GM23338 (cell line): ENCODE measurements around the gene RALGPS1. TPM values are rescaled to one million over a fixed set of nuclear protein-coding genes. Genes with fewer than 3 reads are reported as not detected.

Experiments used
- ATAC-seq: fragments of 200-7000 bp; cut with Tn5 transposase; 3 replicates; pipeline ENCODE4 v1.9.1; 2020
- DNase-seq: peaks from one replicate; pipeline ENCODE4 v3.0.0-alpha.2; 2015; ENCODE audit warnings: low spot score
- H2AFZ ChIP-seq: fragments of 200-600 bp; sonication (generic); 2 replicates; pipeline ENCODE4 v1.8.0; 2016; ENCODE audit warnings: antibody characterized with exemption, mild to moderate bottlenecking, moderate library complexity
- H3F3A ChIP-seq: fragments of 200-600 bp; sonication (generic); replicated peaks from 2 replicates; pipeline ENCODE4 v1.8.0; 2017; ENCODE audit warnings: antibody characterized with exemption, mixed run types, low read depth
- H3K27ac ChIP-seq: fragments of 200-600 bp; sonication (generic); 2 replicates; pipeline ENCODE4 v1.6.1; 2016; ENCODE audit warnings: low read depth
- H3K27me3 ChIP-seq: fragments of 200-600 bp; sonication (generic); 2 replicates; pipeline ENCODE4 v1.8.0; 2016; ENCODE audit warnings: mild to moderate bottlenecking, mixed run types, moderate library complexity; ENCODE audit not compliant: insufficient read depth
- H3K36me3 ChIP-seq: fragments of 200-600 bp; sonication (generic); 2 replicates; pipeline ENCODE4 v1.8.0; 2016; ENCODE audit warnings: mild to moderate bottlenecking; ENCODE audit not compliant: insufficient read depth
- H3K4me1 ChIP-seq: fragments of 200-600 bp; sonication (generic); 2 replicates; pipeline ENCODE4 v1.8.0; 2016; ENCODE audit warnings: mild to moderate bottlenecking, moderate library complexity; ENCODE audit not compliant: insufficient read depth
- H3K4me2 ChIP-seq: fragments of 200-600 bp; sonication (generic); 2 replicates; pipeline ENCODE4 v1.7.1; 2017; ENCODE audit warnings: mixed run types
- H3K4me3 ChIP-seq: fragments of 200-600 bp; sonication (generic); 2 replicates; pipeline ENCODE4 v1.6.1; 2016; ENCODE audit warnings: mixed run types
- H3K79me2 ChIP-seq: fragments of 200-600 bp; sonication (generic); replicated peaks from 2 replicates; pipeline ENCODE4 v1.8.0; 2017; ENCODE audit warnings: mild to moderate bottlenecking; ENCODE audit not compliant: insufficient read depth
- H3K9me2 ChIP-seq: fragments of 200-600 bp; sonication (generic); 2 replicates; pipeline ENCODE4 v1.8.0; 2017; ENCODE audit not compliant: insufficient read depth
- H4K20me1 ChIP-seq: fragments of 200-600 bp; sonication (generic); replicated peaks from 2 replicates; pipeline ENCODE4 v1.8.0; 2017; ENCODE audit warnings: mild to moderate bottlenecking; ENCODE audit not compliant: insufficient read depth
- H3K27ac Mint-ChIP-seq: 2 replicates; pipeline ENCODE4 v1.8.0; 2020; ENCODE audit warnings: inconsistent platforms, mild to moderate bottlenecking, moderate library complexity, mixed read lengths
- H3K27me3 Mint-ChIP-seq: 3 replicates; pipeline ENCODE4 v1.8.0; 2022; ENCODE audit warnings: low read depth, mild to moderate bottlenecking, moderate library complexity, mixed read lengths, inconsistent platforms; ENCODE audit not compliant: insufficient read depth, poor library complexity
- H3K36me3 Mint-ChIP-seq: 3 replicates; pipeline ENCODE4 v1.8.0; 2021; ENCODE audit warnings: low read depth, mild to moderate bottlenecking, inconsistent platforms, moderate library complexity, mixed read lengths
- H3K4me1 Mint-ChIP-seq: 3 replicates; pipeline ENCODE4 v1.8.0; 2020; ENCODE audit warnings: mild to moderate bottlenecking, inconsistent platforms, mixed read lengths
- H3K4me3 Mint-ChIP-seq: 3 replicates; pipeline ENCODE4 v1.8.0; 2021; ENCODE audit warnings: moderate library complexity, mild to moderate bottlenecking, inconsistent platforms, mixed read lengths
- H3K9me3 Mint-ChIP-seq: 3 replicates; pipeline ENCODE4 v1.8.0; 2020; ENCODE audit warnings: moderate library complexity, mild to moderate bottlenecking, inconsistent platforms, mixed read lengths
- CREB1 ChIP-seq: fragments of 250-450 bp; sonication (Bioruptor Pico); IDR thresholded peaks from 2 replicates; pipeline ENCODE4 v1.5.0; 2020; ENCODE audit warnings: low read depth, mild to moderate bottlenecking, moderate library complexity
- EZH2 ChIP-seq: fragments of 200-600 bp; sonication (generic); IDR thresholded peaks from one replicate; pipeline ENCODE4 v1.8.0; 2017; ENCODE audit warnings: antibody characterized with exemption, mild to moderate bottlenecking, low read depth; ENCODE audit not compliant: unreplicated experiment
- EZH2phosphoT487 ChIP-seq: fragments of 200-600 bp; sonication (generic); IDR thresholded peaks from one replicate; pipeline ENCODE4 v1.8.1; 2018; ENCODE audit warnings: antibody characterized with exemption; ENCODE audit not compliant: unreplicated experiment
- JUNB ChIP-seq: IDR thresholded peaks from one replicate; pipeline ENCODE4 v1.6.1; 2016; ENCODE audit warnings: antibody characterized with exemption; ENCODE audit not compliant: unreplicated experiment
- POLR2AphosphoS5 ChIP-seq: IDR thresholded peaks from 2 replicates; pipeline ENCODE4 v1.6.1; 2016; ENCODE audit warnings: antibody characterized with exemption, low read depth
- STAT1 ChIP-seq: IDR thresholded peaks from one replicate; pipeline ENCODE4 v1.6.1; 2016; ENCODE audit warnings: antibody characterized with exemption; ENCODE audit not compliant: unreplicated experiment
- ZNF114 ChIP-seq: fragments of 250-450 bp; sonication (Bioruptor Pico); IDR thresholded peaks from 2 replicates; pipeline ENCODE4 v1.5.0; 2020; ENCODE audit warnings: mild to moderate bottlenecking, moderate library complexity
- ZNF331 ChIP-seq: fragments of 250-450 bp; sonication (Bioruptor Pico); IDR thresholded peaks from 2 replicates; pipeline ENCODE4 v1.5.0; 2020; ENCODE audit warnings: low read depth, mild to moderate bottlenecking, moderate library complexity
- polyA plus RNA-seq: library from polyadenylated mRNA; unstranded; fragments of >200 nt; fragmentation: Nextera tagmentation; extraction: Ambion mirVana; gene quantifications from 2 replicates; pipeline ENCODE4 v1.2.1, GENCODE V29; 2016
- total RNA-seq: library from RNA; depleted of rRNA; stranded (reverse); fragments of >200 nt; shearing (Covaris generic); gene quantifications from 2 replicates; pipeline ENCODE4 v1.2.3, GENCODE V29; 2014
- TF ChIP-seq, protein P1 (sequence below): fragments of 250-450 bp; sonication (Bioruptor Pico); IDR thresholded peaks from 2 replicates; pipeline ENCODE4 v1.5.0; 2020; ENCODE audit warnings: mild to moderate bottlenecking, moderate library complexity
- TF ChIP-seq, protein P2 (sequence below): IDR thresholded peaks from one replicate; pipeline ENCODE4 v1.6.1; 2018; ENCODE audit warnings: antibody characterized with exemption; ENCODE audit not compliant: unreplicated experiment
- TF ChIP-seq, protein P3 (sequence below): IDR thresholded peaks from 2 replicates; pipeline ENCODE4 v1.6.1; 2016; ENCODE audit warnings: antibody characterized with exemption
- TF ChIP-seq, protein P4 (sequence below), 2 experiments: fragments of 200-600 bp in 1 of 2; sonication (generic) in 1 of 2; conservative IDR thresholded peaks; 2 replicates each; pipeline versions ENCODE4 v1.5.1 to v1.6.1; 2016 to 2017; ENCODE audit warnings: antibody characterized with exemption in 2 of 2, low read depth in 2 of 2, mild to moderate bottlenecking in 2 of 2, moderate library complexity in 1 of 2

RALGPS1 gene
- total and polyA plus RNA-seq, 2 experiments from 2014 or later, result 18.2 to 57.1 TPM

DNA sequence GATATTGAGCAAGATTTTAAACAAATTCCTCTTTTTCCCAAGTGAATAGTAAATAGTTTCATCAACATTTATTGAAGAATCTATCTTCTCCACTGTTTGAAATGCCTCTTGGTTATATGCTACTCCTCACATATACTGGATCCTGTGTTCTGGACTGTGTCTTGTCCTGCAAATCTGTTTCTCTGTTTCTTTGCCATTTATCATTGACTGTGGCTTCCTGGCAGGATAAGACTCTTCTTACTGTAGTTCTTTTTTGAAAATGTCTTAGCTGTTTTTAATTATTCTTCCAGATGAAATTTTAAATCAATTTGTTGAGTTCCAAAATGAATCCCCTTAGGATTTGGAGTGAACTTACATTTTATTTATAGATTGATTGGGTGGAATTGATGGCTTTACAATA is 27.8 kb downstream of the RALGPS1 start:
- Mint-ChIP-seq H3K36me3 (no peaks in the 10 kb centered on the region), H3K4me3 (no peak overlapping the region), H3K27me3 (peaks cover 5% of the 10 kb centered on the region), H3K27ac (no peak overlapping the region), H3K4me1 (peaks cover 21% of the 10 kb centered on the region), H3K9me3 (peaks cover 2% of the 10 kb centered on the region; the same call in 2 of the 3 replicates)
- no peaks in the 10 kb centered on the region for H3F3A ChIP-seq
- H3K4me1 ChIP-seq, result peaks cover 10% of the 10 kb centered on the region; the same call in 1 of the 2 replicates
- DNase-seq (no peak), ATAC-seq (no peak)
- H3K27me3 ChIP-seq, result no peaks in the 10 kb centered on the region
- H3K27ac ChIP-seq, result no peak overlapping the region
- H3K4me3 ChIP-seq, result no peak overlapping the region
- no peak overlapping the region for H3K4me2 ChIP-seq
- no peak for TF ChIP-seq POLR2AphosphoS5
- TF ChIP-seq JUNB, result no peak
- TF ChIP-seq STAT1, result no peak
- TF ChIP-seq EZH2, result no peak
- TF ChIP-seq CREB1 (CRISPR knock-in tag), result no peak
- TF ChIP-seq ZNF331, result no peak
- no peak for TF ChIP-seq EZH2phosphoT487
- TF ChIP-seq, protein P1, sequence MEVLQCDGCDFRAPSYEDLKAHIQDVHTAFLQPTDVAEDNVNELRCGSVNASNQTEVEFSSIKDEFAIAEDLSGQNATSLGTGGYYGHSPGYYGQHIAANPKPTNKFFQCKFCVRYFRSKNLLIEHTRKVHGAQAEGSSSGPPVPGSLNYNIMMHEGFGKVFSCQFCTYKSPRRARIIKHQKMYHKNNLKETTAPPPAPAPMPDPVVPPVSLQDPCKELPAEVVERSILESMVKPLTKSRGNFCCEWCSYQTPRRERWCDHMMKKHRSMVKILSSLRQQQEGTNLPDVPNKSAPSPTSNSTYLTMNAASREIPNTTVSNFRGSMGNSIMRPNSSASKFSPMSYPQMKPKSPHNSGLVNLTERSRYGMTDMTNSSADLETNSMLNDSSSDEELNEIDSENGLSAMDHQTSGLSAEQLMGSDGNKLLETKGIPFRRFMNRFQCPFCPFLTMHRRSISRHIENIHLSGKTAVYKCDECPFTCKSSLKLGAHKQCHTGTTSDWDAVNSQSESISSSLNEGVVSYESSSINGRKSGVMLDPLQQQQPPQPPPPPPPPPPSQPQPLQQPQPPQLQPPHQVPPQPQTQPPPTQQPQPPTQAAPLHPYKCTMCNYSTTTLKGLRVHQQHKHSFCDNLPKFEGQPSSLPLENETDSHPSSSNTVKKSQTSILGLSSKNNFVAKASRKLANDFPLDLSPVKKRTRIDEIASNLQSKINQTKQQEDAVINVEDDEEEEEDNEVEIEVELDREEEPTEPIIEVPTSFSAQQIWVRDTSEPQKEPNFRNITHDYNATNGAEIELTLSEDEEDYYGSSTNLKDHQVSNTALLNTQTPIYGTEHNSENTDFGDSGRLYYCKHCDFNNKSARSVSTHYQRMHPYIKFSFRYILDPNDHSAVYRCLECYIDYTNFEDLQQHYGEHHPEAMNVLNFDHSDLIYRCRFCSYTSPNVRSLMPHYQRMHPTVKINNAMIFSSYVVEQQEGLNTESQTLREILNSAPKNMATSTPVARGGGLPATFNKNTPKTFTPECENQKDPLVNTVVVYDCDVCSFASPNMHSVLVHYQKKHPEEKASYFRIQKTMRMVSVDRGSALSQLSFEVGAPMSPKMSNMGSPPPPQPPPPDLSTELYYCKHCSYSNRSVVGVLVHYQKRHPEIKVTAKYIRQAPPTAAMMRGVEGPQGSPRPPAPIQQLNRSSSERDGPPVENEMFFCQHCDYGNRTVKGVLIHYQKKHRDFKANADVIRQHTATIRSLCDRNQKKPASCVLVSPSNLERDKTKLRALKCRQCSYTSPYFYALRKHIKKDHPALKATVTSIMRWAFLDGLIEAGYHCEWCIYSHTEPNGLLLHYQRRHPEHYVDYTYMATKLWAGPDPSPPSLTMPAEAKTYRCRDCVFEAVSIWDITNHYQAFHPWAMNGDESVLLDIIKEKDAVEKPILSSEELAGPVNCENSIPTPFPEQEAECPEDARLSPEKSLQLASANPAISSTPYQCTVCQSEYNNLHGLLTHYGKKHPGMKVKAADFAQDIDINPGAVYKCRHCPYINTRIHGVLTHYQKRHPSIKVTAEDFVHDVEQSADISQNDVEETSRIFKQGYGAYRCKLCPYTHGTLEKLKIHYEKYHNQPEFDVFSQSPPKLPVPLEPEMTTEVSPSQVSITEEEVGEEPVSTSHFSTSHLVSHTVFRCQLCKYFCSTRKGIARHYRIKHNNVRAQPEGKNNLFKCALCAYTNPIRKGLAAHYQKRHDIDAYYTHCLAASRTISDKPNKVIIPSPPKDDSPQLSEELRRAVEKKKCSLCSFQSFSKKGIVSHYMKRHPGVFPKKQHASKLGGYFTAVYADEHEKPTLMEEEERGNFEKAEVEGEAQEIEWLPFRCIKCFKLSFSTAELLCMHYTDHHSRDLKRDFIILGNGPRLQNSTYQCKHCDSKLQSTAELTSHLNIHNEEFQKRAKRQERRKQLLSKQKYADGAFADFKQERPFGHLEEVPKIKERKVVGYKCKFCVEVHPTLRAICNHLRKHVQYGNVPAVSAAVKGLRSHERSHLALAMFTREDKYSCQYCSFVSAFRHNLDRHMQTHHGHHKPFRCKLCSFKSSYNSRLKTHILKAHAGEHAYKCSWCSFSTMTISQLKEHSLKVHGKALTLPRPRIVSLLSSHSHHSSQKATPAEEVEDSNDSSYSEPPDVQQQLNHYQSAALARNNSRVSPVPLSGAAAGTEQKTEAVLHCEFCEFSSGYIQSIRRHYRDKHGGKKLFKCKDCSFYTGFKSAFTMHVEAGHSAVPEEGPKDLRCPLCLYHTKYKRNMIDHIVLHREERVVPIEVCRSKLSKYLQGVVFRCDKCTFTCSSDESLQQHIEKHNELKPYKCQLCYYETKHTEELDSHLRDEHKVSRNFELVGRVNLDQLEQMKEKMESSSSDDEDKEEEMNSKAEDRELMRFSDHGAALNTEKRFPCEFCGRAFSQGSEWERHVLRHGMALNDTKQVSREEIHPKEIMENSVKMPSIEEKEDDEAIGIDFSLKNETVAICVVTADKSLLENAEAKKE (CRISPR knock-in tag), result no peak
- TF ChIP-seq, protein P2, sequence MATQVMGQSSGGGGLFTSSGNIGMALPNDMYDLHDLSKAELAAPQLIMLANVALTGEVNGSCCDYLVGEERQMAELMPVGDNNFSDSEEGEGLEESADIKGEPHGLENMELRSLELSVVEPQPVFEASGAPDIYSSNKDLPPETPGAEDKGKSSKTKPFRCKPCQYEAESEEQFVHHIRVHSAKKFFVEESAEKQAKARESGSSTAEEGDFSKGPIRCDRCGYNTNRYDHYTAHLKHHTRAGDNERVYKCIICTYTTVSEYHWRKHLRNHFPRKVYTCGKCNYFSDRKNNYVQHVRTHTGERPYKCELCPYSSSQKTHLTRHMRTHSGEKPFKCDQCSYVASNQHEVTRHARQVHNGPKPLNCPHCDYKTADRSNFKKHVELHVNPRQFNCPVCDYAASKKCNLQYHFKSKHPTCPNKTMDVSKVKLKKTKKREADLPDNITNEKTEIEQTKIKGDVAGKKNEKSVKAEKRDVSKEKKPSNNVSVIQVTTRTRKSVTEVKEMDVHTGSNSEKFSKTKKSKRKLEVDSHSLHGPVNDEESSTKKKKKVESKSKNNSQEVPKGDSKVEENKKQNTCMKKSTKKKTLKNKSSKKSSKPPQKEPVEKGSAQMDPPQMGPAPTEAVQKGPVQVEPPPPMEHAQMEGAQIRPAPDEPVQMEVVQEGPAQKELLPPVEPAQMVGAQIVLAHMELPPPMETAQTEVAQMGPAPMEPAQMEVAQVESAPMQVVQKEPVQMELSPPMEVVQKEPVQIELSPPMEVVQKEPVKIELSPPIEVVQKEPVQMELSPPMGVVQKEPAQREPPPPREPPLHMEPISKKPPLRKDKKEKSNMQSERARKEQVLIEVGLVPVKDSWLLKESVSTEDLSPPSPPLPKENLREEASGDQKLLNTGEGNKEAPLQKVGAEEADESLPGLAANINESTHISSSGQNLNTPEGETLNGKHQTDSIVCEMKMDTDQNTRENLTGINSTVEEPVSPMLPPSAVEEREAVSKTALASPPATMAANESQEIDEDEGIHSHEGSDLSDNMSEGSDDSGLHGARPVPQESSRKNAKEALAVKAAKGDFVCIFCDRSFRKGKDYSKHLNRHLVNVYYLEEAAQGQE, result no peak
- TF ChIP-seq, protein P3, sequence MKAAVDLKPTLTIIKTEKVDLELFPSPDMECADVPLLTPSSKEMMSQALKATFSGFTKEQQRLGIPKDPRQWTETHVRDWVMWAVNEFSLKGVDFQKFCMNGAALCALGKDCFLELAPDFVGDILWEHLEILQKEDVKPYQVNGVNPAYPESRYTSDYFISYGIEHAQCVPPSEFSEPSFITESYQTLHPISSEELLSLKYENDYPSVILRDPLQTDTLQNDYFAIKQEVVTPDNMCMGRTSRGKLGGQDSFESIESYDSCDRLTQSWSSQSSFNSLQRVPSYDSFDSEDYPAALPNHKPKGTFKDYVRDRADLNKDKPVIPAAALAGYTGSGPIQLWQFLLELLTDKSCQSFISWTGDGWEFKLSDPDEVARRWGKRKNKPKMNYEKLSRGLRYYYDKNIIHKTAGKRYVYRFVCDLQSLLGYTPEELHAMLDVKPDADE, result no peak
- TF ChIP-seq ZNF114 (CRISPR knock-in tag), result no peak
- TF ChIP-seq, protein P4, sequence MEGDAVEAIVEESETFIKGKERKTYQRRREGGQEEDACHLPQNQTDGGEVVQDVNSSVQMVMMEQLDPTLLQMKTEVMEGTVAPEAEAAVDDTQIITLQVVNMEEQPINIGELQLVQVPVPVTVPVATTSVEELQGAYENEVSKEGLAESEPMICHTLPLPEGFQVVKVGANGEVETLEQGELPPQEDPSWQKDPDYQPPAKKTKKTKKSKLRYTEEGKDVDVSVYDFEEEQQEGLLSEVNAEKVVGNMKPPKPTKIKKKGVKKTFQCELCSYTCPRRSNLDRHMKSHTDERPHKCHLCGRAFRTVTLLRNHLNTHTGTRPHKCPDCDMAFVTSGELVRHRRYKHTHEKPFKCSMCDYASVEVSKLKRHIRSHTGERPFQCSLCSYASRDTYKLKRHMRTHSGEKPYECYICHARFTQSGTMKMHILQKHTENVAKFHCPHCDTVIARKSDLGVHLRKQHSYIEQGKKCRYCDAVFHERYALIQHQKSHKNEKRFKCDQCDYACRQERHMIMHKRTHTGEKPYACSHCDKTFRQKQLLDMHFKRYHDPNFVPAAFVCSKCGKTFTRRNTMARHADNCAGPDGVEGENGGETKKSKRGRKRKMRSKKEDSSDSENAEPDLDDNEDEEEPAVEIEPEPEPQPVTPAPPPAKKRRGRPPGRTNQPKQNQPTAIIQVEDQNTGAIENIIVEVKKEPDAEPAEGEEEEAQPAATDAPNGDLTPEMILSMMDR (conservative IDR thresholded peaks at IDR 0.05; ENCODE audit: low read depth in 2 of 2), result no peak
- H3K79me2 ChIP-seq, result no peaks in the 10 kb centered on the region; the same call in 1 of the 2 replicates
- no peaks in the 10 kb centered on the region for H3K36me3 ChIP-seq
- H4K20me1 ChIP-seq, result no peaks in the 10 kb centered on the region; the same call in 1 of the 2 replicates
- H2AFZ ChIP-seq, result no peak overlapping the region
- 0 out of 2 replicates have a peak, but pooled peaks cover 6% of the 10 kb centered on the region for H3K9me2 ChIP-seq
